Bronchial epithelial cell (primary cell): ENCODE results near the gene RNF157. TPM values are rescaled to one million over a fixed set of nuclear protein-coding genes. Genes with fewer than 3 reads are reported as not detected.

ENCODE experiments used
- DNase-seq: peaks from one replicate; pipeline ENCODE4 v3.0.0-alpha.2; 2010; ENCODE audit warnings: low read depth
- FAIRE-seq: peaks from 2 replicates; lab custom pipeline; 2011; peaks lifted over from hg19 to GRCh38; lab: Jason Lieb, UNC
- H3K27me3 ChIP-seq: 2 replicates; pipeline ENCODE4 v1.5.1; 2011; ENCODE audit warnings: low read length; ENCODE audit not compliant: control insufficient read depth, insufficient read depth
- H3K36me3 ChIP-seq: 2 replicates; pipeline ENCODE4 v1.5.1; 2011; ENCODE audit warnings: low read length; ENCODE audit not compliant: control insufficient read depth, insufficient read depth
- H3K4me3 ChIP-seq: 2 replicates; pipeline ENCODE4 v1.5.1; 2011; ENCODE audit warnings: mild to moderate bottlenecking, low read depth, low read length, control low read depth
- total RNA-seq: library from RNA; depleted of rRNA; stranded (reverse); fragments of >200 nt; gene quantifications from 2 replicates; pipeline ENCODE4 v1.2.1, GENCODE V29; 2014
- TF ChIP-seq, protein P1 (sequence below): IDR thresholded peaks from 2 replicates; pipeline ENCODE4 v1.5.1; 2011; ENCODE audit warnings: mild to moderate bottlenecking, moderate library complexity, low read length, control low read depth, inconsistent platforms; ENCODE audit not compliant: insufficient read depth, severe bottlenecking

Gene RNF157
- total RNA-seq, 1 donor from 2014 or later: not detected

DNA sequence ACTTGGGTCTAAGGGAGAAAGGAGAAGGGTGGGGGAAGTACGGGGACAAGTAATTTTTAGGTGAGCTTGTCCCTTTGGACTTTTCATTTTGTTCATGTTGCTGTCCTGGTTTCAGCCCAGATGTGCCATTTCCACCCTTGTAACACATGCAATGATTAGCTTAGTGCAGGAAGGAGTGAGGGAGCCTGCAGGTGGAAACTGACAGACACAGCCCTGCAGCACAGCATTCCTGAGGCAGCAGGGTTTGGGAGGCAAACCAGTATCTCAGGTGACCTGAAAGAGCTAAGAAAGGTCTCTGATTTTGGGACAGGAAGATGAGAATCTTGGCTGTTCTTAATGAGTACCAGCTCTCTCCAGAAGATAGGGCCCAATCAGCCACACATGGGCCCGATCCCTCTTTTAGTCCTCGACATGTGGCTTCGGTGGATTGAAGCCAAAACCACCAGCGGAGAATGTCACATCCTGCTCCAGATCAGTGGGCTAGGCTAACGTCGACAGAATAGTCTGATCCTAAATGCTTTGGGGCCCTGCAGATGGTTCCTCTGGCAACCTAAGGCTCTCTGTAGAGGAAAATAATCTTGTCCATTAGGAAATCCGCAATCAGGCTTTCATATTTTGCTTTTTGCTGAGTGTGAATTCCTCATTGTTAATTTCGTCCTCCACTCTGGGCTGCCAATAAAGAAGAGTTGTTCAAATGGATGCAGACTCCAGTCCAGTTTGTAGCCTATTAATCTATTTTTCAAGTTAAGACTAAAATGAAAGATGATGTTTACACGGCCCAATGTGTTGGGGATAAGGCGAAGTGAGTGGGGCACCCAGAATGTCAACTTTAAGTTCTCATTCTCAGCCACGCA lies 3.8 kb upstream of the RNF157 start:
- Histone ChIP-seq H3K36me3 (no peaks in the 10 kb centered on the region), H3K27me3 (peaks cover 34% of the 10 kb centered on the region), H3K4me3 (no peak overlapping the region)
- FAIRE-seq (no peak), DNase-seq (no peak)
- TF ChIP-seq, protein P1, sequence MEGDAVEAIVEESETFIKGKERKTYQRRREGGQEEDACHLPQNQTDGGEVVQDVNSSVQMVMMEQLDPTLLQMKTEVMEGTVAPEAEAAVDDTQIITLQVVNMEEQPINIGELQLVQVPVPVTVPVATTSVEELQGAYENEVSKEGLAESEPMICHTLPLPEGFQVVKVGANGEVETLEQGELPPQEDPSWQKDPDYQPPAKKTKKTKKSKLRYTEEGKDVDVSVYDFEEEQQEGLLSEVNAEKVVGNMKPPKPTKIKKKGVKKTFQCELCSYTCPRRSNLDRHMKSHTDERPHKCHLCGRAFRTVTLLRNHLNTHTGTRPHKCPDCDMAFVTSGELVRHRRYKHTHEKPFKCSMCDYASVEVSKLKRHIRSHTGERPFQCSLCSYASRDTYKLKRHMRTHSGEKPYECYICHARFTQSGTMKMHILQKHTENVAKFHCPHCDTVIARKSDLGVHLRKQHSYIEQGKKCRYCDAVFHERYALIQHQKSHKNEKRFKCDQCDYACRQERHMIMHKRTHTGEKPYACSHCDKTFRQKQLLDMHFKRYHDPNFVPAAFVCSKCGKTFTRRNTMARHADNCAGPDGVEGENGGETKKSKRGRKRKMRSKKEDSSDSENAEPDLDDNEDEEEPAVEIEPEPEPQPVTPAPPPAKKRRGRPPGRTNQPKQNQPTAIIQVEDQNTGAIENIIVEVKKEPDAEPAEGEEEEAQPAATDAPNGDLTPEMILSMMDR: no peak

DNA sequence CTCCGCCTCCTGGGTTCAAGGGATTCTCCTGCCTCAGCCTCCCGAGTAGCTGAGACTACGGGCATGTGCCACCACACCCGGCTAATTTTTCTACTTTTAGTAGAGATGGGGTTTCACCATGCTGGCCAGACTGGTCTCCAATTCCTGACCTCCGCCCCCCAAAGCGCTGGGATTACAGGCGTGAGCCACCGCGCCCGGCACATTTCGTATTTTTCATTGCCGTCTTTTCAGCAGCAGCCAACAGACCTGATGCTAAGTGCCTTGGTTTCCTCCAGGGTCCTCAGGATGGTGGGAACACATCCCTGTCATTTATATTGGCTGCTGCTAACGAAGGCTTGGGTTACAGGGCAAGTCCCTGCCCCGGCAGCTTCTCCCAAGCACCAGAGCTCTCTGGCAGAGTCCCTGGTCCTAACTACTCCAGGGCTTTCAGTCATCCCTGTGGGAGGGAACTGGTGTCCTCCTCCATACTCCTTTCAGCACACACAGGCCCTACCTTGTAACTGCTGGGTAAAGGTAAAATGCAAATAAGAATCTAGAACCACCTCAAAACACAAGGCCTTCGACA lies 1.5 kb upstream of the RNF157 start:
- no peak for FAIRE-seq
- H3K36me3 ChIP-seq: no peaks in the 10 kb centered on the region
- no peak for DNase-seq
- H3K4me3 ChIP-seq: no peak overlapping the region
- TF ChIP-seq, protein P1: no peak
- H3K27me3 ChIP-seq: peaks cover 34% of the 10 kb centered on the region

DNA sequence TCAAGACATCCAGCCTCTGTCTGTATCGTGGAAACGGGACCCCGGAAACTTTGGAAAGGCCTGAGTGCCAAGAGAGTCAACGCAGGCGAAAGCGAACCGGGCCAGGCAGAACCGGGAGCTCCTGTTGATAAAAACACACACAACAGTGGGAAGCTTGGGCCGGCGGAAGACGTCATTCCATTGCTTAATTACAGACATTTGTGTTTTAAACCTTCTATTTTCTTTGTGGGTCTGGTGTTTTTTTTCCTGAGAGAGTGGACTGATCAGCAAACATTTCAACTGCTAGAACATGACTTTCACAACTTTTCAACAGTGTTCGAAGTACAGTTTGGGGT lies 878 bp upstream of the RNF157 start:
- TF ChIP-seq, protein P1: no peak
- no peaks in the 10 kb centered on the region for H3K36me3 ChIP-seq
- peak overlapping the region; percentile 37 for H3K4me3 ChIP-seq
- DNase-seq: no peak
- no peak for FAIRE-seq
- peaks cover 31% of the 10 kb centered on the region for H3K27me3 ChIP-seq

DNA sequence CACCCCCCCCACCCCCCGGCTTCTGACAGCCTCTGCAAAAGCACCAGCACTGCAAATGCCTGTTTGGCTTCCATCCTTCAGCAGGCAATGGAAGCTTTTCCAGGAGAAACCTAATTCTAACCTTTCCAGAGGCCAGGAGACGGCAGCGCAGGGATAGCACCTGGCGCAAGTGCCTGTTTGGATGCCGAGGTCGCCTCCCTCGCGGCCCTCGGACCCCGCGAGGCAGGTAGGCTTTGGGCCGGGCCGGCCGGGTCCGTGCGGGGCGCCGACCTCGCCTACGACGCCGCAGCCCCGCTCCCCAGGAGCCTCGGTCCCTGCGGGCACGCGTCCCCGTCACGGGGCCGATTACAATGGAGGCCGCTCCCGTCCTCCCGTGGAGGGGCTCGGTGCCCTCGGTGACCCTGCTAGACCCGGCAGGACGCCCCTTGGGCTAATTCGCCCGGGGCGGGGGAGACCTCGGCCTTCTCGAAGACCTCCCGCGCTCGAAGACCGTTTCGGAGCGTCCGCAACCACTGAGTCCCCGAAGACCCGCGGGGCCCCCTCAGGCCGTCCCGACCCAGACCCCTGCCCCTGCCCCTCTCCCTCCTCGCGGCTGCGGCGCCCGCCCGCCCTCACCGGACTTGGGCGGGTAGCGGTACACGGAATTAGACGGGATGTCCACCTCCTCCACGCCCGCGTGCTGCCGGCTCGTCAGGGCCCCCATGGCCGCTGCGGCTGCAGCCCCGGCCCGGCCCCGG lies 587 bp downstream of the RNF157 start:
- peaks cover 31% of the 10 kb centered on the region for H3K27me3 ChIP-seq
- no peak overlapping the region for H3K4me3 ChIP-seq
- DNase-seq (no peak), FAIRE-seq (no peak)
- TF ChIP-seq, protein P1: no peak
- H3K36me3 ChIP-seq: no peaks in the 10 kb centered on the region

DNA sequence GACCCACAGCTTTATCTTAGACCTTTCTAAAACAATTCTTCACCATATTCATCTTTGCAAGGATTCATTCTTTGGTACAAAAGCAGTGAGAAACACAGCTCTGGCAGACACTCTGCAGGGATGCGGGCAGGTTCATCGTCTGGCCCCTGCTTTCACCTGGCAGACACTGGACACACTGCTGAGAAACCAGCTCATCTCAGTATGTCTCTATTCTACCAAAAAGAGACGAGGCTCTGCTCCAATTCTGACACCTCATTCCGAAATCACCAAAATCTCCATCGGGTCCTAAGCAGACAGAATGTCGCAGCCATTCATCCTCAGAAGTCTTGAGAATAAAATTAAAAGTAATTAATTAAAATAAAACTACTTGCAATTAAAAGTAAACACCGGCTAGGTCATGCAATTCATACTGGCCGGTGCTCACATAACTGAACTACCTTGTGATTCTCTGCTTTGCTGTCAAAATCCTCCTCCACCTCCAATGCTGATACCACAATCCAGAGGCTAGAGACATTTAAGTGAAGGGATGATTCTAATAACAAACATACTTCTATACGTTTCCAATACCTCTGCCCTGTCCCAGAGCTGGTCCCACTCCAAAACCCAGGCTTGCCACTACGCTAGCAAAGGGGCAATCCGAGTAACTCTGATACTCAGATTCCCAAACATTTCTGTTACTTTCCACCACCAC lies 1.3 kb downstream of the RNF157 start:
- no peak overlapping the region for H3K4me3 ChIP-seq
- peaks cover 29% of the 10 kb centered on the region for H3K27me3 ChIP-seq
- H3K36me3 ChIP-seq: no peaks in the 10 kb centered on the region
- DNase-seq (no peak), FAIRE-seq (no peak)
- TF ChIP-seq, protein P1: no peak
